Mucosa of stomach (tissue), 1 donor: ENCODE measurements around the gene AKAP11.

Source experiments
- H3K27me3 ChIP-seq: one replicate; pipeline ENCODE4 v1.7.0; 2013; ENCODE audit warnings: mild to moderate bottlenecking, low read length; ENCODE audit not compliant: control insufficient read depth, insufficient read depth
- H3K36me3 ChIP-seq: one replicate; pipeline ENCODE4 v1.7.0; 2013; ENCODE audit warnings: low read length; ENCODE audit not compliant: control insufficient read depth, insufficient read depth
- H3K4me1 ChIP-seq: one replicate; pipeline ENCODE4 v1.7.0; 2013; ENCODE audit warnings: mild to moderate bottlenecking, low read length; ENCODE audit not compliant: control insufficient read depth, insufficient read depth
- H3K4me3 ChIP-seq: one replicate; pipeline ENCODE4 v1.7.0; 2013; ENCODE audit warnings: low read length
- H3K9ac ChIP-seq: one replicate; pipeline ENCODE4 v1.7.0; 2013; ENCODE audit warnings: mild to moderate bottlenecking, low read length, moderate library complexity
- H3K9me3 ChIP-seq: one replicate; pipeline ENCODE4 v1.7.0; 2013; ENCODE audit warnings: mild to moderate bottlenecking, low read length, moderate library complexity; ENCODE audit not compliant: control insufficient read depth
- donor health status: Pancreatic carcinoma.

The AKAP11 gene

GRCh38 chr13:42247883-42248282, 24.1 kb upstream of the AKAP11 start:
- Histone ChIP-seq H3K9me3 (no peaks in the 10 kb centered on the region), H3K4me3 (no peak overlapping the region), H3K9ac (no peak overlapping the region)

DNA sequence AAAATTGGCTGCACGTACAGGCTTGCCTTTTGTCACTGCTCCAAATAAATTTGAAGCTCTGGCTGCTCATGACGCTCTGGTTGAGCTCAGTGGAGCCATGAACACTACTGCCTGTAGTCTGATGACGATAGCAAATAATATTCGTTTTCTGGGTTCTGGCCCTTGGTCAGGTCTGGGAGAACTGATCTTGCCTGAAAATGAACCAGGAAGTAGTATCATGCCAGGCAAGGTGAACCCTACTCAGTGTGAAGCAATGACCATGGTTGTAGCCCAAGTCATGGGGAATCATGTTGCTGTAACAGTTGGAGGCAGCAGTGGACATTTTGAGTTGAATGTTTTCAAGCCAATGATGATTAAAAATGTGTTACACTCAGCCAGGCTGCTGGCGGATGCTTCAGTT, 16.1 kb upstream of the AKAP11 start:
- Histone ChIP-seq H3K4me1 (no peaks in the 10 kb centered on the region), H3K36me3 (no peaks in the 10 kb centered on the region), H3K9me3 (no peaks in the 10 kb centered on the region), H3K9ac (no peak overlapping the region), H3K27me3 (no peaks in the 10 kb centered on the region), H3K4me3 (no peak overlapping the region)

More at GRCh38 chr13:42247883-42248282, 24.1 kb upstream of the AKAP11 start:
- H3K4me1 ChIP-seq = no peaks in the 10 kb centered on the region
- H3K36me3 ChIP-seq = no peaks in the 10 kb centered on the region
- no peaks in the 10 kb centered on the region for H3K27me3 ChIP-seq

DNA sequence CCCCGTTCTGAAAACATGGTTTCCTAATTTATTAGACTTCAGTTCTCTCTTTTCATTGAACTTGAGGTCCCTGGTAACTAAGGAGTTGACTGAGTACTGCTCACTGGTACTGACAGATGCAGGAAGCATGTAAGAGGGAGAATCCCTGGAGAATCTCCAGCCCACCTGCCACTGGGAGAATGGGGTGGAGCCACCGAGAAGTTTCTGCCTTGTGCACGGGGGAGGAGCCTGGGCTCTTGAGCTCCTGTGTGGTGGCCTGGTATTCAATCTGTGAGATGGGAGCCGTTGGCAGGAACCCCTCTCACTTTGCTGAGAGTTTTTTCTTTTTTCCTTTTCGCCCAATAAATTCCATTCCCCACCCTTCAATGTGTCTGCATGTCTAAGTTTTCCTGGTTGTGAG, 13.2 kb upstream of the AKAP11 start:
- Histone ChIP-seq H3K27me3 (no peaks in the 10 kb centered on the region), H3K4me3 (no peak overlapping the region), H3K9me3 (no peaks in the 10 kb centered on the region), H3K4me1 (no peaks in the 10 kb centered on the region), H3K9ac (no peak overlapping the region), H3K36me3 (no peaks in the 10 kb centered on the region)

DNA sequence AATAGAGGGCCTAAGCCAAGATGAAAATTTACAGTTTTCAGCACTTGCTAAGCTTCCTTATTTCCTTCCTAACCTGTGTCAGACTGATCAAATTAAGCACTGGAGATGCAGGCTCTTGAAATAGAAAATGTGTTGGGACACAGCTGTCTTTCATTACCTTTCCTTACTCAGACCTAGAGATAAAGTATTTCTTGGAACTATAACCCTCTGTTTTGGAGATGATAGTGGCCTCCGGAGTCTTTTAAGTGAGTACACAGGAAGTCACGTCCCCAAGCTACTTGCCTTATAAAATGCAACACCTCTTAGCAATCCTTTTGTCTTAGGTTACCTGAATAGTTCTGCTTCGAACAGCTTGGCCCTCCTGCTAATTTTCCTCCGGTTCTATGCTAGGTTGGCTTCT, 12.4 kb upstream of the AKAP11 start:
- Histone ChIP-seq H3K9me3 (no peaks in the 10 kb centered on the region), H3K4me3 (no peak overlapping the region), H3K4me1 (no peaks in the 10 kb centered on the region), H3K36me3 (no peaks in the 10 kb centered on the region), H3K9ac (no peak overlapping the region), H3K27me3 (no peaks in the 10 kb centered on the region)

GRCh38 chr13:42260903-42261654, 10.9 kb upstream of the AKAP11 start:
- H3K4me1 ChIP-seq = no peaks in the 10 kb centered on the region
- H3K9ac ChIP-seq = no peak overlapping the region
- no peaks in the 10 kb centered on the region for H3K36me3 ChIP-seq
- no peaks in the 10 kb centered on the region for H3K27me3 ChIP-seq
- no peaks in the 10 kb centered on the region for H3K9me3 ChIP-seq
- no peak overlapping the region for H3K4me3 ChIP-seq

DNA sequence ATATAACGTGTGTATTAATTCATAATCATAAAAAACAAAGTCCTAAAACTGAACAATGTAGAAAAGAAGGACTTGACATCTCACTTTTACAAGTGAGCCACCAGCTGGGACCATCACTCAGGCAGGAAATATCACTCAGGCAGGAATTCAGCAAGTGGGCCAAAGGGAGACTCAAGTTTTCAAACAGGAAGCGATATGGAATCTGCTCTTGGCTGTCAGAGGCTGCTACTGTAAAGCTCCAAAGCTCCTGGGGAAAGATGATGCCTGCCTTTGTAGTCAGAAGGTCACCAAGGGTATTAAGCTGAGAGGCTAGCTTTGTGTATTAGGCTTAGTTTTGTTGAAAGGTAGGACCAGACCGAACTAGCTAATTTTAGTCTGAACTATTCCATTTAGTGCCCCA, 5.5 kb upstream of the AKAP11 start:
- Histone ChIP-seq H3K4me3 (no peak overlapping the region), H3K36me3 (no peaks in the 10 kb centered on the region), H3K9ac (no peak overlapping the region), H3K4me1 (peaks cover 4% of the 10 kb centered on the region), H3K27me3 (no peaks in the 10 kb centered on the region), H3K9me3 (no peaks in the 10 kb centered on the region)

DNA sequence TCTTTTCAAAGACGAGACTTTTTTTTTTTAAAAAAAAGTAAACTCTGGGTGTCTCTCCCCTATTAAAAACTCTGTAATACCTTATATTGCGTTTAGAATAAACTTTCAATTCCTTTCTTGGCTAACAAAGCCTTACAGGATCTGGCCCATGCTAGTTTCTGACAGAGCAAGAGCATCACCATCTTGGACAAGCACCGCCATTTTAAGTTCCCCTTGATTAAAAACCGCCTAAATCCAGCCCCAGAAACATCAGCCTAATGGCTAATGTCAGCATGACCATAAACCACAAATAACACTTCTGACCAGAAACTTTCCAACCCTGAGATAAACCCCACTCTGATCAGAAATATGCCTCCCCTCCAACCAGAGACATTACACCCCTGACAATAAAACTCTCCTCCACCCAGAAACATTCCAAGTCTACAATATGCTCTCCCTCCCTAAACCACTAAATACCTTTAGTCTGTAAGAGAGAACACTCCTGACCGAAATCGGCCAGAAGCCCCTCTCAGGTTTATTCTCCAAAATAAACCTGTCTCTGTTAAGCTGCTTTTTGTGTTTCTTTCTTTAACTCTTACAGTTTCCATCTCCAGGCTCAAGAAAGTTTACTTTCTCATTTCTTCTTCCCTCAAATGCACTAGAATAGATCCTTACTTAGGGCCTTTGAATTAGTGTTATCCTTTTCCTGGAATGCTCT, 1.6 kb upstream of the AKAP11 start:
- no peaks in the 10 kb centered on the region for H3K36me3 ChIP-seq
- no peak overlapping the region for H3K4me3 ChIP-seq
- no peak overlapping the region for H3K9ac ChIP-seq
- peaks cover 8% of the 10 kb centered on the region for H3K4me1 ChIP-seq
- no peaks in the 10 kb centered on the region for H3K27me3 ChIP-seq
- no peaks in the 10 kb centered on the region for H3K9me3 ChIP-seq

- peak overlapping the region; percentile 94 for H3K4me3 ChIP-seq
- peak overlapping the region; percentile 77 for H3K9ac ChIP-seq
- no peaks in the 10 kb centered on the region for H3K9me3 ChIP-seq
- H3K36me3 ChIP-seq = no peaks in the 10 kb centered on the region
- H3K27me3 ChIP-seq = no peaks in the 10 kb centered on the region
- peaks cover 8% of the 10 kb centered on the region for H3K4me1 ChIP-seq
Observed at GRCh38 chr13:42270857-42271215, 1.1 kb upstream of the AKAP11 start.

- Histone ChIP-seq H3K4me1 (peaks cover 8% of the 10 kb centered on the region), H3K36me3 (no peaks in the 10 kb centered on the region), H3K9me3 (no peaks in the 10 kb centered on the region), H3K9ac (peak overlapping the region; percentile 77), H3K4me3 (peak overlapping the region; percentile 94), H3K27me3 (no peaks in the 10 kb centered on the region)
Observed at GRCh38 chr13:42271337-42272114, 426 bp upstream of the AKAP11 start.

GRCh38 chr13:42272804-42273175, 838 bp downstream of the AKAP11 start:
- no peaks in the 10 kb centered on the region for H3K36me3 ChIP-seq
- H3K4me3 ChIP-seq = peak overlapping the region; percentile 60
- no peaks in the 10 kb centered on the region for H3K27me3 ChIP-seq
- peak overlapping the region; percentile 75 for H3K9ac ChIP-seq
- H3K4me1 ChIP-seq = peaks cover 8% of the 10 kb centered on the region
- H3K9me3 ChIP-seq = no peaks in the 10 kb centered on the region

GRCh38 chr13:42274386-42275097, 2.6 kb downstream of the AKAP11 start:
- Histone ChIP-seq H3K4me3 (no peak overlapping the region), H3K27me3 (no peaks in the 10 kb centered on the region), H3K4me1 (peaks cover 8% of the 10 kb centered on the region), H3K36me3 (no peaks in the 10 kb centered on the region), H3K9me3 (no peaks in the 10 kb centered on the region), H3K9ac (no peak overlapping the region)

- Histone ChIP-seq H3K4me1 (peaks cover 8% of the 10 kb centered on the region), H3K9me3 (no peaks in the 10 kb centered on the region), H3K4me3 (no peak overlapping the region), H3K9ac (no peak overlapping the region), H3K27me3 (no peaks in the 10 kb centered on the region), H3K36me3 (no peaks in the 10 kb centered on the region)
Observed at GRCh38 chr13:42275098-42275471, 3.1 kb downstream of the AKAP11 start.
